Transverse colon (tissue), 4 donors: Measurements from ENCODE around the gene EDEM1. TPM values are rescaled to one million over a fixed set of nuclear protein-coding genes. Genes with fewer than 3 reads are reported as not detected.

Experiments
- DNase-seq: peaks from one replicate; pipeline ENCODE4 v3.0.0-alpha.2; 2019
- H3K27ac ChIP-seq, 4 donors: fragments of 200-600 bp; sonication (generic); 2 replicates each; pipeline ENCODE4 v1.5.1; 2016 to 2018; ENCODE audit warnings: inconsistent platforms in 4 of 4
- H3K27me3 ChIP-seq: fragments of 200-600 bp; sonication (generic); 2 replicates; pipeline ENCODE4 v1.5.1; 2017; ENCODE audit warnings: inconsistent platforms
- H3K36me3 ChIP-seq, 4 donors: fragments of 200-600 bp; sonication (generic); 2 replicates each; pipeline ENCODE4 v1.5.1; 2017 to 2019; ENCODE audit warnings: inconsistent platforms in 4 of 4
- H3K4me1 ChIP-seq, 4 donors: fragments of 200-600 bp; sonication (generic); 2 replicates each; pipeline ENCODE4 v1.5.1; 2017 to 2020; ENCODE audit warnings: inconsistent platforms in 4 of 4
- H3K4me3 ChIP-seq, 4 donors: fragments of 200-600 bp; sonication (generic); 1 replicate in 1 of 4; 2 replicates in 3 of 4; pipeline versions ENCODE4 v1.5.1 to v1.6.1; 2017 to 2019; ENCODE audit warnings: inconsistent platforms in 4 of 4
- H3K9me3 ChIP-seq, 2 donors: fragments of 200-600 bp; sonication (generic); 2 replicates each; pipeline ENCODE4 v1.5.1; 2017 to 2019; ENCODE audit warnings: inconsistent platforms in 2 of 2
- EP300 ChIP-seq: sonication (generic); formaldehyde crosslinking; IDR thresholded peaks from one replicate; pipeline ENCODE4 v1.6.1; 2017; ENCODE audit warnings: antibody characterized with exemption, low read depth
- POLR2A ChIP-seq: fragments of 450-650 bp; IDR thresholded peaks from one replicate; pipeline ENCODE4 v1.6.1; 2016; ENCODE audit warnings: antibody characterized with exemption, mild to moderate bottlenecking, moderate library complexity
- POLR2AphosphoS5 ChIP-seq, 3 donors: sonication (generic); formaldehyde crosslinking; IDR thresholded peaks; one replicate each; pipeline ENCODE4 v1.6.1; 2016; ENCODE audit warnings: antibody characterized with exemption in 3 of 3
- WGBS, 2 donors: methylation state at CpG; one replicate each; pipeline ENCODE4 v1.1.5; 2018; ENCODE audit warnings: low coverage in 1 of 2; 5-methylcytosine and 5-hydroxymethylcytosine counted together
- in situ Hi-C, 4 donors: fragments of 200-750 bp; cut with MboI; loops; one replicate each; pipeline versions ENCODE4 v1.15.0 to v1.15.1; 2017; ENCODE audit warnings: low sequenced_read_pairs in 3 of 4, low pct_ligation_motif_present in 1 of 4, low pct_unique_long_range_greater_than_20kb in 1 of 4
- intact Hi-C: fragments of 100-400 bp; cut with DNase I; formaldehyde crosslinking; loops from one replicate; pipeline ENCODE4 v1.15.1; 2023; ENCODE audit warnings: low total_unique reads
- total RNA-seq, 4 donors: library from RNA; depleted of rRNA; stranded (reverse); fragments of >200 nt; gene quantifications; one replicate each; pipeline ENCODE4 v1.1.0, GENCODE V29; 2016
- TF ChIP-seq, protein P1 (sequence below), 5 experiments: fragments of 200-600 bp in 3 of 5; fragments of 450-650 bp in 2 of 5; sonication (generic) in 3 of 5; IDR thresholded peaks; 1 replicate in 2 of 5; 2 replicates in 3 of 5; pipeline ENCODE4 v1.5.1; 2016 to 2017; ENCODE audit warnings: antibody characterized with exemption in 5 of 5, inconsistent platforms in 3 of 5, mild to moderate bottlenecking in 2 of 5, moderate library complexity in 1 of 5

EDEM1 gene
- total RNA-seq, 4 donors from 2014 or later = 27.3 to 312 (median 42.3) TPM

DNA sequence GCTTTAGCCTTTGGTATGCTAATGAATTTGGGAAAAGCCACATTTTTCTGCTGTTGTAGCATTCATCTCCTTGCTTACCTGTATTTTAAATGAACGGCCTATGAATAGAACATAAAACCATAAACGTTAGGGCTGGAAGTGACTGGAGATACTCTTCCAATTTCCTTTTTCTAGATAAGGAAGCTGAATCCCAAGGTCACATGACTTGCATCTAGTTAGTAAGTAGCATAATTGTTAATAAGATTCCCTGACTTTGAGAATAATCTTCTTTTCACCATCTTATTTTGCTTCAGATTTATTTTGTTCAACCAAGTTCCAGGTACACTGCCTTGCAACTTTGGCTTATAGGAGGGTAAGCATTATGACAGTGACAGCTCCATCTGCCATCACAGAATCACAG is 20.7 kb upstream of the EDEM1 start:
- Histone ChIP-seq H3K4me3 (no peak overlapping the region), H3K27me3 (no peaks in the 10 kb centered on the region), H3K36me3 (peaks cover 0 to 8% (median 4%) of the 10 kb centered on the region in 4 donors), H3K27ac (no peak overlapping the region), H3K4me1 (peaks cover 0 to 18% (median 6%) of the 10 kb centered on the region in 4 donors), H3K9me3 (no peaks in the 10 kb centered on the region)
- 50 to 53% methylated on average over 2 of the region's 2 CpGs for WGBS, 2 donors
- intact Hi-C loops = no loop called here
- in situ Hi-C loops = no loop called here
- no peak for DNase-seq
- TF ChIP-seq POLR2A = no peak
- TF ChIP-seq, protein P1, sequence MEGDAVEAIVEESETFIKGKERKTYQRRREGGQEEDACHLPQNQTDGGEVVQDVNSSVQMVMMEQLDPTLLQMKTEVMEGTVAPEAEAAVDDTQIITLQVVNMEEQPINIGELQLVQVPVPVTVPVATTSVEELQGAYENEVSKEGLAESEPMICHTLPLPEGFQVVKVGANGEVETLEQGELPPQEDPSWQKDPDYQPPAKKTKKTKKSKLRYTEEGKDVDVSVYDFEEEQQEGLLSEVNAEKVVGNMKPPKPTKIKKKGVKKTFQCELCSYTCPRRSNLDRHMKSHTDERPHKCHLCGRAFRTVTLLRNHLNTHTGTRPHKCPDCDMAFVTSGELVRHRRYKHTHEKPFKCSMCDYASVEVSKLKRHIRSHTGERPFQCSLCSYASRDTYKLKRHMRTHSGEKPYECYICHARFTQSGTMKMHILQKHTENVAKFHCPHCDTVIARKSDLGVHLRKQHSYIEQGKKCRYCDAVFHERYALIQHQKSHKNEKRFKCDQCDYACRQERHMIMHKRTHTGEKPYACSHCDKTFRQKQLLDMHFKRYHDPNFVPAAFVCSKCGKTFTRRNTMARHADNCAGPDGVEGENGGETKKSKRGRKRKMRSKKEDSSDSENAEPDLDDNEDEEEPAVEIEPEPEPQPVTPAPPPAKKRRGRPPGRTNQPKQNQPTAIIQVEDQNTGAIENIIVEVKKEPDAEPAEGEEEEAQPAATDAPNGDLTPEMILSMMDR (IDR thresholded peaks at IDR 0.05) = no peak

DNA sequence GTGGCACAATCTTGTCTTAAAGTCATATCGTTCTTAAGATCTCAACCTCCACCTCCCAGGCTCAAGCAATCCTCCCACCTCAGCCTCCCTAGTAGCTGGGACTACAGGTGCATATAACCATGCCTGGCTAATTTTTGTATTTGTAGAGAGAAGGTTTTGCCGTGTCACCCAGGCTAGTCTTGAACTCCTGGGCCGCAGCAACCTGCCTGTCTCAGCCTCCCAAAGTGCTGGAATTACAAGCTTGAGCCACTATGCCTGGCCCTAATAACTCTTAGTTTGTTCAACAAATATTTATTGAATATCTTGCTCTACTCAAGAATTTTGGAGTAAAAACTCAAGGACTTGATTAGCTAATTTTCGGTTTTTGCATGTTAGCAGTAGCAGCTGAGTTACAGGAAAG is 19.4 kb upstream of the EDEM1 start:
- Histone ChIP-seq H3K9me3 (no peaks in the 10 kb centered on the region), H3K36me3 (peaks cover 0 to 21% (median 8%) of the 10 kb centered on the region in 4 donors), H3K4me3 (no peak overlapping the region), H3K27me3 (no peaks in the 10 kb centered on the region), H3K4me1 (peaks cover 0 to 18% (median 6%) of the 10 kb centered on the region in 4 donors), H3K27ac (no peak overlapping the region)
- in situ Hi-C loops = no loop called here
- WGBS, 2 donors = 89 to 95% methylated on average over 3 to 4 of the region's 4 CpGs
- TF ChIP-seq POLR2AphosphoS5 (IDR thresholded peaks at IDR 0.05) (no peak), POLR2A (no peak), EP300 (no peak)
- TF ChIP-seq, protein P1 (IDR thresholded peaks at IDR 0.05) = no peak
- no peak for DNase-seq
- intact Hi-C loops = no loop called here

DNA sequence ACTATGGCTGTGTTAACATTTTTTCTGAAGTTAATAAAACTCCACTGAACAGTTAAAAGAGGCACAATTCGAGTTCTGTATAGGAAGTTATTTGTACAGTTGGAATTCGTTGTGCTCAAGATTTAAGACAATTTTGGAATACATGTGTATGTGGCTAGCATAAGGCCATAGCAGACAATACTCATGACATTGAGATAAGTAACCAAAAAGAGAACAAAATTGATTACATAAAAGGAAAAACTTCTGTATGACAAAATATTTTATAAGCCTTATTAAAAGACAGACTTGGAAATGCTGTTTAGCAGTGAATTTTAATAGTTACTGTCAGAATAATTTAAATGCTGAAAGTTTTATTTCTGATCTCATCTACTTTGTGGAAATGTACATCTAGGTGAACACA is 17.7 kb upstream of the EDEM1 start:
- WGBS, 2 donors = 61 to 71% methylated on average over 2 of the region's 2 CpGs
- TF ChIP-seq POLR2A (no peak), POLR2AphosphoS5 (IDR thresholded peaks at IDR 0.05) (no peak), EP300 (no peak)
- TF ChIP-seq, protein P1 (IDR thresholded peaks at IDR 0.05) = no peak
- Histone ChIP-seq H3K4me3 (no peak overlapping the region), H3K27ac (no peak overlapping the region), H3K27me3 (no peaks in the 10 kb centered on the region), H3K9me3 (no peaks in the 10 kb centered on the region), H3K4me1 (peaks cover 0 to 18% (median 6%) of the 10 kb centered on the region in 4 donors), H3K36me3 (peaks cover 0 to 35% (median 12%) of the 10 kb centered on the region in 4 donors)
- DNase-seq = no peak
- in situ Hi-C loops (no loop called here), intact Hi-C loops (no loop called here)

DNA sequence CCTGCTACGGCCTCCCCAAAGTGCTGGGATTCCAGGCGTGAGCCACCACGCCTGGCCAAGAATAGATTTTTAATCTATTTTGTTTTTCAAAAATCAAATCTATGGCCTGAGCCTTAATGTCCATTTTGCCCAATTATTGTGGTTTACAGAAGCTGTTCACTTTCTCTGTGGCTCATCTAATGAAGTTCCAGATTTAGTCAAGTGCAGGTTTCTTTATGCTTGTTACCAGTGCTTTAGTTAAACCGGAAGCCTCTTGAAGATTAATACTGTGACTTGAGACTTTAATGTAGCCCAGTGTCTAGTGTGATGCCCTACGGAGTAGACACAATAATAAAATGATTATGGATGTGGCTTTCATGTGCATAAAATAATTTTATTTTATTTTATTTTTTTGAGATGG is 16.5 kb upstream of the EDEM1 start:
- in situ Hi-C loops (no loop called here), intact Hi-C loops (no loop called here)
- Histone ChIP-seq H3K27me3 (no peaks in the 10 kb centered on the region), H3K4me3 (no peak overlapping the region), H3K9me3 (no peaks in the 10 kb centered on the region), H3K27ac (no peak overlapping the region), H3K4me1 (peaks cover 0 to 18% (median 6%) of the 10 kb centered on the region in 4 donors), H3K36me3 (peaks cover 0 to 46% (median 17%) of the 10 kb centered on the region in 4 donors)
- TF ChIP-seq POLR2AphosphoS5 (IDR thresholded peaks at IDR 0.05) (no peak), EP300 (no peak), POLR2A (no peak)
- TF ChIP-seq, protein P1 (IDR thresholded peaks at IDR 0.05) = no peak
- no peak for DNase-seq
- WGBS, 2 donors = 81 to 88% methylated on average over 5 of the region's 5 CpGs
